SK-N-SH (cell line): Measurements from ENCODE around the gene DNM2. TPM values are rescaled to one million over a fixed set of nuclear protein-coding genes. Genes with fewer than 3 reads are reported as not detected.

ENCODE experiments used
- CTCF ChIA-PET: fragments of 300-600, 350-600 bp; formaldehyde crosslinking; extraction: SDS; loops from one replicate; lab custom pipeline; 2021; lab: Yijun Ruan, JAX
- POLR2A ChIA-PET: fragments of 350-600 bp; sonication (Branson Sonifier 250); formaldehyde crosslinking; extraction: SDS; loops from one replicate; lab custom pipeline; 2020; ENCODE audit warnings: antibody characterized with exemption, inconsistent platforms; lab: Yijun Ruan, JAX
- DNase-seq: peaks from one replicate; pipeline ENCODE4 v3.0.0; 2012
- H2AFZ ChIP-seq: fragments of 200-600 bp; sonication (generic); 2 replicates; pipeline ENCODE4 v1.8.1; 2016; ENCODE audit warnings: antibody characterized with exemption, mild to moderate bottlenecking, low read depth
- H3F3A ChIP-seq: fragments of 200-600 bp; sonication (generic); replicated peaks from 2 replicates; pipeline ENCODE3; 2016; ENCODE audit warnings: antibody characterized with exemption, mild to moderate bottlenecking; ENCODE audit not compliant: insufficient read depth
- H3K27ac ChIP-seq, 2 experiments: fragments of 200-500 bp in 1 of 2; fragments of 200-600 bp in 1 of 2; sonication (Bioruptor generic) in 1 of 2; sonication (generic), shearing (Covaris generic) in 1 of 2; 2 replicates each; pipeline versions ENCODE4 v1.5.1 to v1.6.1; 2014 to 2016; ENCODE audit warnings: low read depth in 2 of 2, inconsistent platforms in 1 of 2, low read length in 1 of 2, mild to moderate bottlenecking in 1 of 2, mixed read lengths in 1 of 2
- H3K27me3 ChIP-seq: fragments of 200-600 bp; sonication (generic), shearing (Covaris generic); 2 replicates; pipeline ENCODE4 v1.6.1; 2016; ENCODE audit warnings: mixed run types; ENCODE audit not compliant: insufficient read depth
- H3K36me3 ChIP-seq, 2 experiments: fragments of 200-500 bp in 1 of 2; fragments of 200-600 bp in 1 of 2; sonication (Bioruptor generic) in 1 of 2; sonication (generic) in 1 of 2; replicated peaks in 1 of 2; 2 replicates each; pipeline versions ENCODE3 to v1.5.1; 2014 to 2016; ENCODE audit warnings: low read length in 1 of 2, mild to moderate bottlenecking in 1 of 2; ENCODE audit not compliant: insufficient read depth in 2 of 2, control insufficient read depth in 1 of 2
- H3K4me1 ChIP-seq, 2 experiments: fragments of 200-500 bp in 1 of 2; fragments of 200-600 bp in 1 of 2; sonication (Bioruptor generic) in 1 of 2; sonication (generic), shearing (Covaris generic) in 1 of 2; 2 replicates each; pipeline versions ENCODE4 v1.5.1 to v1.6.1; 2014 to 2016; ENCODE audit warnings: low read depth in 1 of 2, low read length in 1 of 2, mixed run types in 1 of 2; ENCODE audit not compliant: insufficient read depth in 2 of 2, control insufficient read depth in 1 of 2
- H3K4me2 ChIP-seq: fragments of 200-600 bp; sonication (generic), shearing (Covaris generic); 2 replicates; pipeline ENCODE4 v1.6.1; 2017; ENCODE audit warnings: mixed run types
- H3K4me3 ChIP-seq, 2 experiments: fragments of 200-500 bp in 1 of 2; fragments of 200-600 bp in 1 of 2; sonication (Bioruptor generic) in 1 of 2; sonication (generic), shearing (Covaris generic) in 1 of 2; 2 replicates each; pipeline versions ENCODE4 v1.5.1 to v1.8.1; 2014 to 2016; ENCODE audit warnings: low read depth in 2 of 2, inconsistent platforms in 1 of 2, low read length in 1 of 2, mild to moderate bottlenecking in 1 of 2, mixed read lengths in 1 of 2, moderate library complexity in 1 of 2
- H3K79me2 ChIP-seq: fragments of 200-600 bp; sonication (generic); 2 replicates; pipeline ENCODE4 v1.8.1; 2017; ENCODE audit warnings: mild to moderate bottlenecking; ENCODE audit not compliant: insufficient read depth
- H3K9ac ChIP-seq: fragments of 200-600 bp; sonication (generic); 2 replicates; pipeline ENCODE4 v1.6.1; 2017; ENCODE audit warnings: mixed run types
- H3K9me2 ChIP-seq: fragments of 200-600 bp; sonication (generic); 2 replicates; pipeline ENCODE4 v1.6.1; 2017; ENCODE audit warnings: mixed run types
- H3K9me3 ChIP-seq: fragments of 200-600 bp; sonication (generic); 2 replicates; pipeline ENCODE4 v1.6.1; 2017; ENCODE audit warnings: mixed run types, mild to moderate bottlenecking, moderate library complexity
- H4K20me1 ChIP-seq: fragments of 200-600 bp; sonication (generic); 2 replicates; pipeline ENCODE4 v1.6.1; 2017; ENCODE audit warnings: mild to moderate bottlenecking, mixed run types; ENCODE audit not compliant: insufficient read depth
- EP300 ChIP-seq, 2 experiments: IDR thresholded peaks; 2 replicates each; pipeline versions ENCODE4 v1.4.0 to v1.6.1; 2012; ENCODE audit warnings: borderline replicate concordance in 1 of 2, low read depth in 1 of 2, low read length in 1 of 2
- EZH2phosphoT487 ChIP-seq: fragments of 200-600 bp; sonication (generic); IDR thresholded peaks from 2 replicates; pipeline ENCODE4 v1.6.1; 2017; ENCODE audit warnings: low read depth, mixed run types, mild to moderate bottlenecking, antibody characterized with exemption, moderate library complexity, borderline replicate concordance
- FOXJ3 ChIP-seq: sonication (generic); formaldehyde crosslinking; IDR thresholded peaks from 2 replicates; pipeline ENCODE4 v1.5.1; 2020; ENCODE audit warnings: mild to moderate bottlenecking, missing genetic modification reagents
- FOXM1 ChIP-seq: IDR thresholded peaks from 2 replicates; pipeline ENCODE4 v1.4.0; 2012; ENCODE audit warnings: low read depth, mild to moderate bottlenecking
- GATA2 ChIP-seq: sonication (generic); formaldehyde crosslinking; IDR thresholded peaks from 2 replicates; pipeline ENCODE4 v1.5.0; 2020; ENCODE audit warnings: mild to moderate bottlenecking, missing genetic modification reagents
- JUND ChIP-seq: IDR thresholded peaks from 2 replicates; pipeline ENCODE4 v1.4.0; 2012
- MAX ChIP-seq: IDR thresholded peaks from 2 replicates; pipeline ENCODE4 v1.4.0; 2012; ENCODE audit warnings: low read depth
- MEF2A ChIP-seq: IDR thresholded peaks from 2 replicates; pipeline ENCODE4 v1.4.0; 2012; ENCODE audit warnings: low read depth, borderline replicate concordance
- NFIC ChIP-seq: IDR thresholded peaks from 2 replicates; pipeline ENCODE4 v1.4.0; 2012; ENCODE audit warnings: borderline replicate concordance
- POLR2AphosphoS5 ChIP-seq: IDR thresholded peaks from 2 replicates; pipeline ENCODE4 v1.6.1; 2012; ENCODE audit warnings: low read depth, low read length
- RCOR1 ChIP-seq: fragments of 150-350 bp; IDR thresholded peaks from 2 replicates; pipeline ENCODE4 v1.6.1; 2017; ENCODE audit warnings: antibody characterized with exemption, low read length
- RXRA ChIP-seq: IDR thresholded peaks from 2 replicates; pipeline ENCODE4 v1.4.0; 2012; ENCODE audit warnings: low read depth, mild to moderate bottlenecking, borderline replicate concordance
- SIN3A ChIP-seq: IDR thresholded peaks from 2 replicates; pipeline ENCODE4 v1.6.1; 2012; ENCODE audit warnings: low read depth, mild to moderate bottlenecking, low read length, moderate library complexity, borderline replicate concordance
- USF1 ChIP-seq: IDR thresholded peaks from 2 replicates; pipeline ENCODE4 v1.4.0; 2012; ENCODE audit warnings: low read depth, borderline replicate concordance
- USF2 ChIP-seq: fragments of 150-350 bp; IDR thresholded peaks from 2 replicates; pipeline ENCODE4 v1.6.1; 2017; ENCODE audit warnings: antibody characterized with exemption, low read length, low read depth, borderline replicate concordance
- YY1 ChIP-seq: IDR thresholded peaks from 2 replicates; pipeline ENCODE4 v1.4.0; 2012; ENCODE audit warnings: low read depth, mild to moderate bottlenecking
- WGBS: methylation state at CpG from one replicate; pipeline ENCODE4 v1.1.6; 2017; ENCODE audit warnings: low lambda C conversion rate; 5-methylcytosine and 5-hydroxymethylcytosine counted together
- polyA plus RNA-seq, 3 experiments: library from polyadenylated mRNA; depleted of rRNA; stranded (reverse); fragments of >200 nt; gene quantifications; 2 replicates each; pipeline ENCODE4 v1.2.3, GENCODE V29; 2012

The DNM2 gene
- polyA plus RNA-seq, 1 of the 3 experiments (the other 2 are of a cell fraction) = 52.5 TPM

- WGBS = 87% methylated on average over 11 of the region's 15 CpGs
- Histone ChIP-seq H3K27ac (no peak overlapping the region; a peak in 1 of 4 replicates), H4K20me1 (peaks cover 78% of the 10 kb centered on the region), H3K4me1 (no peaks in the 10 kb centered on the region; a peak in 1 of 4 replicates), H3K9ac (no peak overlapping the region), H3K9me3 (no peaks in the 10 kb centered on the region), H3K4me2 (no peak overlapping the region), H3F3A (no peaks in the 10 kb centered on the region), H3K9me2 (no peaks in the 10 kb centered on the region), H2AFZ (no peak overlapping the region), H3K36me3 (peaks cover 84 to 99% of the 10 kb centered on the region in 2 experiments), H3K79me2 (peaks cover 56% of the 10 kb centered on the region), H3K4me3 (no peak overlapping the region), H3K27me3 (no peaks in the 10 kb centered on the region)
- DNase-seq = no peak
- TF ChIP-seq RXRA (no peak), FOXM1 (no peak), USF2 (no peak), MAX (no peak), EZH2phosphoT487 (no peak), USF1 (no peak), SIN3A (no peak), MEF2A (no peak), EP300 (IDR thresholded peaks at IDR 0.05; ENCODE audit: borderline replicate concordance in 1 of 2, low read depth in 1 of 2, low read length in 1 of 2) (no peak), JUND (no peak), YY1 (no peak), GATA2 (CRISPR knock-in tag) (no peak), FOXJ3 (no peak), POLR2AphosphoS5 (no peak)
- ChIA-PET POLR2A (no interaction called here), CTCF (interaction anchor here (0.8 to 3.1 kb wide), 5 partner anchors 13 to 102 kb away, joined by 3 to 15 read pairs (median 7); no protein-coding TSS in a partner anchor)
These were observed 35.3 kb upstream of the DNM2 start for GRCh38 chr19:10682397-10683063.

- no peaks in the 10 kb centered on the region for H3K9me2 ChIP-seq
- no peak overlapping the region for H3K4me3 ChIP-seq
- H3K27ac ChIP-seq = no peak overlapping the region
- no peaks in the 10 kb centered on the region for H3K9me3 ChIP-seq
- H3K36me3 ChIP-seq = peaks cover 84 to 99% of the 10 kb centered on the region in 2 experiments
- H3K4me2 ChIP-seq = no peak overlapping the region
- POLR2A ChIA-PET = no interaction called here
- peaks cover 50% of the 10 kb centered on the region for H3K79me2 ChIP-seq
- DNase-seq = no peak
- no peaks in the 10 kb centered on the region for H3K4me1 ChIP-seq
- no peaks in the 10 kb centered on the region for H3F3A ChIP-seq
- CTCF ChIA-PET = interaction anchor here (0.8 to 3.1 kb wide), 4 partner anchors 13 to 102 kb away, joined by 4 to 15 read pairs (median 8); no protein-coding TSS in a partner anchor
- TF ChIP-seq RCOR1 = no peak
- TF ChIP-seq NFIC = no peak
- TF ChIP-seq, all 33 proteins: peak for 0
- Histone ChIP-seq H3K9ac (no peak overlapping the region), H3K27me3 (no peaks in the 10 kb centered on the region), H2AFZ (no peak overlapping the region), H4K20me1 (peaks cover 77% of the 10 kb centered on the region)
- 95% methylated on average over 13 of the region's 15 CpGs for WGBS
These were observed 34.8 kb upstream of the DNM2 start for GRCh38 chr19:10683064-10683426.
